SK-N-SH (cell line): Measurements from ENCODE around the gene KCNG1. TPM values are rescaled to one million over a fixed set of nuclear protein-coding genes. Genes with fewer than 3 reads are reported as not detected.

ENCODE experiments used
- CTCF ChIA-PET: fragments of 300-600, 350-600 bp; formaldehyde crosslinking; extraction: SDS; loops from one replicate; lab custom pipeline; 2021; lab: Yijun Ruan, JAX
- POLR2A ChIA-PET: fragments of 350-600 bp; sonication (Branson Sonifier 250); formaldehyde crosslinking; extraction: SDS; loops from one replicate; lab custom pipeline; 2020; ENCODE audit warnings: antibody characterized with exemption, inconsistent platforms; lab: Yijun Ruan, JAX
- DNase-seq: peaks from one replicate; pipeline ENCODE4 v3.0.0; 2012
- H2AFZ ChIP-seq: fragments of 200-600 bp; sonication (generic); 2 replicates; pipeline ENCODE4 v1.8.1; 2016; ENCODE audit warnings: antibody characterized with exemption, mild to moderate bottlenecking, low read depth
- H3F3A ChIP-seq: fragments of 200-600 bp; sonication (generic); replicated peaks from 2 replicates; pipeline ENCODE3; 2016; ENCODE audit warnings: antibody characterized with exemption, mild to moderate bottlenecking; ENCODE audit not compliant: insufficient read depth
- H3K27ac ChIP-seq, 2 experiments: fragments of 200-500 bp in 1 of 2; fragments of 200-600 bp in 1 of 2; sonication (Bioruptor generic) in 1 of 2; sonication (generic), shearing (Covaris generic) in 1 of 2; 2 replicates each; pipeline versions ENCODE4 v1.5.1 to v1.6.1; 2014 to 2016; ENCODE audit warnings: low read depth in 2 of 2, inconsistent platforms in 1 of 2, low read length in 1 of 2, mild to moderate bottlenecking in 1 of 2, mixed read lengths in 1 of 2
- H3K27me3 ChIP-seq: fragments of 200-600 bp; sonication (generic), shearing (Covaris generic); 2 replicates; pipeline ENCODE4 v1.6.1; 2016; ENCODE audit warnings: mixed run types; ENCODE audit not compliant: insufficient read depth
- H3K36me3 ChIP-seq, 2 experiments: fragments of 200-500 bp in 1 of 2; fragments of 200-600 bp in 1 of 2; sonication (Bioruptor generic) in 1 of 2; sonication (generic) in 1 of 2; replicated peaks in 1 of 2; 2 replicates each; pipeline versions ENCODE3 to v1.5.1; 2014 to 2016; ENCODE audit warnings: low read length in 1 of 2, mild to moderate bottlenecking in 1 of 2; ENCODE audit not compliant: insufficient read depth in 2 of 2, control insufficient read depth in 1 of 2
- H3K4me1 ChIP-seq, 2 experiments: fragments of 200-500 bp in 1 of 2; fragments of 200-600 bp in 1 of 2; sonication (Bioruptor generic) in 1 of 2; sonication (generic), shearing (Covaris generic) in 1 of 2; 2 replicates each; pipeline versions ENCODE4 v1.5.1 to v1.6.1; 2014 to 2016; ENCODE audit warnings: low read depth in 1 of 2, low read length in 1 of 2, mixed run types in 1 of 2; ENCODE audit not compliant: insufficient read depth in 2 of 2, control insufficient read depth in 1 of 2
- H3K4me2 ChIP-seq: fragments of 200-600 bp; sonication (generic), shearing (Covaris generic); 2 replicates; pipeline ENCODE4 v1.6.1; 2017; ENCODE audit warnings: mixed run types
- H3K4me3 ChIP-seq, 2 experiments: fragments of 200-500 bp in 1 of 2; fragments of 200-600 bp in 1 of 2; sonication (Bioruptor generic) in 1 of 2; sonication (generic), shearing (Covaris generic) in 1 of 2; 2 replicates each; pipeline versions ENCODE4 v1.5.1 to v1.8.1; 2014 to 2016; ENCODE audit warnings: low read depth in 2 of 2, inconsistent platforms in 1 of 2, low read length in 1 of 2, mild to moderate bottlenecking in 1 of 2, mixed read lengths in 1 of 2, moderate library complexity in 1 of 2
- H3K79me2 ChIP-seq: fragments of 200-600 bp; sonication (generic); 2 replicates; pipeline ENCODE4 v1.8.1; 2017; ENCODE audit warnings: mild to moderate bottlenecking; ENCODE audit not compliant: insufficient read depth
- H3K9ac ChIP-seq: fragments of 200-600 bp; sonication (generic); 2 replicates; pipeline ENCODE4 v1.6.1; 2017; ENCODE audit warnings: mixed run types
- H3K9me2 ChIP-seq: fragments of 200-600 bp; sonication (generic); 2 replicates; pipeline ENCODE4 v1.6.1; 2017; ENCODE audit warnings: mixed run types
- H3K9me3 ChIP-seq: fragments of 200-600 bp; sonication (generic); 2 replicates; pipeline ENCODE4 v1.6.1; 2017; ENCODE audit warnings: mixed run types, mild to moderate bottlenecking, moderate library complexity
- H4K20me1 ChIP-seq: fragments of 200-600 bp; sonication (generic); 2 replicates; pipeline ENCODE4 v1.6.1; 2017; ENCODE audit warnings: mild to moderate bottlenecking, mixed run types; ENCODE audit not compliant: insufficient read depth
- CHD2 ChIP-seq: fragments of 150-350 bp; IDR thresholded peaks from 2 replicates; pipeline ENCODE4 v1.6.1; 2018; ENCODE audit warnings: low read length; ENCODE audit not compliant: partially characterized antibody
- CTCF ChIP-seq: fragments of 200-600 bp; sonication (generic); IDR thresholded peaks from 2 replicates; pipeline ENCODE4 v1.6.1; 2017; ENCODE audit warnings: antibody characterized with exemption, mild to moderate bottlenecking, moderate library complexity
- ELF1 ChIP-seq: IDR thresholded peaks from 2 replicates; pipeline ENCODE4 v1.4.0; 2012
- FOSL2 ChIP-seq: IDR thresholded peaks from 2 replicates; pipeline ENCODE4 v1.4.0; 2012; ENCODE audit warnings: low read depth, mild to moderate bottlenecking, moderate library complexity, borderline replicate concordance
- GABPA ChIP-seq: IDR thresholded peaks from 2 replicates; pipeline ENCODE4 v1.4.0; 2012; ENCODE audit warnings: low read depth, mild to moderate bottlenecking
- IRF3 ChIP-seq: fragments of 150-350 bp; IDR thresholded peaks from 2 replicates; pipeline ENCODE4 v1.6.1; 2016; ENCODE audit warnings: mild to moderate bottlenecking, low read depth, low read length
- MEF2A ChIP-seq: IDR thresholded peaks from 2 replicates; pipeline ENCODE4 v1.4.0; 2012; ENCODE audit warnings: low read depth, borderline replicate concordance
- MXI1 ChIP-seq: IDR thresholded peaks from 2 replicates; pipeline ENCODE4 v1.6.1; 2012; ENCODE audit warnings: mild to moderate bottlenecking, low read depth, low read length, improper control_type of control experiment
- NRF1 ChIP-seq: IDR thresholded peaks from 2 replicates; pipeline ENCODE4 v1.6.1; 2012; ENCODE audit warnings: low read depth, mild to moderate bottlenecking, low read length
- POLR2AphosphoS5 ChIP-seq: IDR thresholded peaks from 2 replicates; pipeline ENCODE4 v1.6.1; 2012; ENCODE audit warnings: low read depth, low read length
- RAD21 ChIP-seq: IDR thresholded peaks from 2 replicates; pipeline ENCODE4 v1.6.1; 2012; ENCODE audit warnings: mild to moderate bottlenecking, low read length
- REST ChIP-seq: IDR thresholded peaks from 2 replicates; pipeline ENCODE4 v1.6.1; 2012; ENCODE audit warnings: mild to moderate bottlenecking, low read depth, low read length, moderate library complexity
- RXRA ChIP-seq: IDR thresholded peaks from 2 replicates; pipeline ENCODE4 v1.4.0; 2012; ENCODE audit warnings: low read depth, mild to moderate bottlenecking, borderline replicate concordance
- SMC3 ChIP-seq: IDR thresholded peaks from 2 replicates; pipeline ENCODE4 v1.6.1; 2012; ENCODE audit warnings: low read depth, low read length, improper control_type of control experiment
- TAF1 ChIP-seq: IDR thresholded peaks from 2 replicates; pipeline ENCODE4 v1.6.1; 2012; ENCODE audit warnings: low read depth, mild to moderate bottlenecking, low read length, moderate library complexity, borderline replicate concordance
- USF1 ChIP-seq: IDR thresholded peaks from 2 replicates; pipeline ENCODE4 v1.4.0; 2012; ENCODE audit warnings: low read depth, borderline replicate concordance
- USF2 ChIP-seq: fragments of 150-350 bp; IDR thresholded peaks from 2 replicates; pipeline ENCODE4 v1.6.1; 2017; ENCODE audit warnings: antibody characterized with exemption, low read length, low read depth, borderline replicate concordance
- YY1 ChIP-seq: IDR thresholded peaks from 2 replicates; pipeline ENCODE4 v1.4.0; 2012; ENCODE audit warnings: low read depth, mild to moderate bottlenecking
- WGBS: methylation state at CpG from one replicate; pipeline ENCODE4 v1.1.6; 2017; ENCODE audit warnings: low lambda C conversion rate; 5-methylcytosine and 5-hydroxymethylcytosine counted together
- polyA plus RNA-seq, 3 experiments: library from polyadenylated mRNA; depleted of rRNA; stranded (reverse); fragments of >200 nt; gene quantifications; 2 replicates each; pipeline ENCODE4 v1.2.3, GENCODE V29; 2012

Gene KCNG1
- polyA plus RNA-seq, 1 of the 3 experiments (the other 2 are of a cell fraction) = 13.8 TPM

GRCh38 chr20:50999355-50999754 is 23.6 kb downstream of the KCNG1 start:
- DNase-seq = no peak
- Histone ChIP-seq H3F3A (no peaks in the 10 kb centered on the region), H2AFZ (no peak overlapping the region), H3K27ac (no peak overlapping the region), H3K79me2 (no peaks in the 10 kb centered on the region), H3K9me2 (no peaks in the 10 kb centered on the region), H3K4me3 (no peak overlapping the region), H4K20me1 (no peaks in the 10 kb centered on the region), H3K4me2 (no peak overlapping the region), H3K36me3 (no peaks in the 10 kb centered on the region), H3K9me3 (no peaks in the 10 kb centered on the region), H3K9ac (no peak overlapping the region), H3K4me1 (no peaks in the 10 kb centered on the region), H3K27me3 (no peaks in the 10 kb centered on the region)
- 86% methylated on average over 4 of the region's 4 CpGs for WGBS
- CTCF ChIA-PET = interaction anchor here (0.7 to 2.4 kb wide), 2 partner anchors 11 to 16 kb away, joined by 5 to 11 read pairs; no protein-coding TSS in a partner anchor
- POLR2A ChIA-PET = no interaction called here
- TF ChIP-seq IRF3 (no peak), POLR2AphosphoS5 (no peak), USF2 (no peak), CHD2 (no peak), USF1 (no peak), RXRA (no peak), MXI1 (no peak), GABPA (no peak), TAF1 (no peak), NRF1 (no peak), FOSL2 (no peak), ELF1 (no peak), CTCF (no peak), MEF2A (no peak), YY1 (no peak), SMC3 (no peak), RAD21 (no peak), REST (no peak)
